ENCODE results near the gene RNF5. TPM values are rescaled to one million over a fixed set of nuclear protein-coding genes. Genes with fewer than 3 reads are reported as not detected.

The RNF5 gene
- polyA plus RNA-seq, 1 experiment, result 40.2 TPM

DNA sequence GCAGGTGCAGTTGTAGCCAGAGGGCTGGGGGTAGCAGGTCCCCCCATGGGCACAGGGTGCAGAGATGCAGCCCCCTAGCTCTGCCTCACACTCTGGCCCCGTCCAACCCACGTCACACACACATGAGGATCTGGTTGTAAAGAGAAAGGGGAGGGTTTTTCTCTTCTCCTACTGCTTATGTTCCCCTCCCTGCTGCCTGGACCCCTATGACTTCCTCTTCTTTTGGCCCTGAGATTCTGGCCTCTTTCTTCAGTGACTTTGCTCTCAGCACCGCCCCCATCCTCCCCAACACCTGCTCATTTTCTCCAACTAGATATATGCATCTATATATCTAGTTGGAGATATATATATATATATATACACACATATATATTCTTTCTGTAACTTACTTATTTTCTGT is 35.9 kb downstream of the RNF5 start:
- POLR2A ChIA-PET, result no interaction called here
- H3K27me3 ChIP-seq (ENCODE audit: control insufficient read depth, insufficient read depth, low read length), result peaks cover 12% of the 10 kb centered on the region
- TF ChIP-seq, protein P1, sequence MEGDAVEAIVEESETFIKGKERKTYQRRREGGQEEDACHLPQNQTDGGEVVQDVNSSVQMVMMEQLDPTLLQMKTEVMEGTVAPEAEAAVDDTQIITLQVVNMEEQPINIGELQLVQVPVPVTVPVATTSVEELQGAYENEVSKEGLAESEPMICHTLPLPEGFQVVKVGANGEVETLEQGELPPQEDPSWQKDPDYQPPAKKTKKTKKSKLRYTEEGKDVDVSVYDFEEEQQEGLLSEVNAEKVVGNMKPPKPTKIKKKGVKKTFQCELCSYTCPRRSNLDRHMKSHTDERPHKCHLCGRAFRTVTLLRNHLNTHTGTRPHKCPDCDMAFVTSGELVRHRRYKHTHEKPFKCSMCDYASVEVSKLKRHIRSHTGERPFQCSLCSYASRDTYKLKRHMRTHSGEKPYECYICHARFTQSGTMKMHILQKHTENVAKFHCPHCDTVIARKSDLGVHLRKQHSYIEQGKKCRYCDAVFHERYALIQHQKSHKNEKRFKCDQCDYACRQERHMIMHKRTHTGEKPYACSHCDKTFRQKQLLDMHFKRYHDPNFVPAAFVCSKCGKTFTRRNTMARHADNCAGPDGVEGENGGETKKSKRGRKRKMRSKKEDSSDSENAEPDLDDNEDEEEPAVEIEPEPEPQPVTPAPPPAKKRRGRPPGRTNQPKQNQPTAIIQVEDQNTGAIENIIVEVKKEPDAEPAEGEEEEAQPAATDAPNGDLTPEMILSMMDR (IDR thresholded peaks at IDR 0.05; ENCODE audit: insufficient read depth, low read depth, low read length), result no peak
- CTCF ChIA-PET, result no interaction called here
- no peaks in the 10 kb centered on the region for H3K36me3 ChIP-seq (ENCODE audit: control insufficient read depth, insufficient read depth, low read length)
- no peak for DNase-seq (ENCODE audit: low read depth)
- H3K4me3 ChIP-seq (ENCODE audit: low read depth, low read length), result no peak overlapping the region

DNA sequence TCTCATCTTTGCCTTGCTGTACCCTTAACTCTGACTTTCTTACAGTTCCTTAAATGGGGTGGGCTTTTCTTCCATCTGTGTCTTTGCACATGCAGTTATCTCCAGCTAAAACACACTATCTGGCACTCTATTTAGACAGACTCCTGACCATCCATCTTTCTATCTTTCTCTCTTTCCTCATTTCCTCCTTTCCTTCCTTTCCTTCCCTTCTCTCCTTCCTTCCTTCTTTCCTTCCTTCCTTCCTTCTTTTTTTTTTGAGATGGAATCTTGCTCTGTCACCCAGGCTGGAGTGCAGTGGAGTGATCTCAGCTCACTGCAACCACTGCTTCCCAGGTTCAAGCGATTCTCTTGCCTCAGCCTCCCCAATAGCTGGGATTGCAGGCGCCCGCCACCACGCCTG is 37.4 kb downstream of the RNF5 start:
- Histone ChIP-seq H3K27me3 (ENCODE audit: control insufficient read depth, insufficient read depth, low read length) (peaks cover 16% of the 10 kb centered on the region), H3K36me3 (ENCODE audit: control insufficient read depth, insufficient read depth, low read length) (no peaks in the 10 kb centered on the region), H3K4me3 (ENCODE audit: low read depth, low read length) (no peak overlapping the region)
- DNase-seq (ENCODE audit: low read depth), result no peak
- CTCF ChIA-PET, result interaction anchor here (1.6 kb wide), 1 partner anchor 30 kb away, joined by 5 read pairs; no protein-coding TSS in a partner anchor
- TF ChIP-seq, protein P1 (IDR thresholded peaks at IDR 0.05; ENCODE audit: insufficient read depth, low read depth, low read length), result no peak
- POLR2A ChIA-PET, result no interaction called here

DNA sequence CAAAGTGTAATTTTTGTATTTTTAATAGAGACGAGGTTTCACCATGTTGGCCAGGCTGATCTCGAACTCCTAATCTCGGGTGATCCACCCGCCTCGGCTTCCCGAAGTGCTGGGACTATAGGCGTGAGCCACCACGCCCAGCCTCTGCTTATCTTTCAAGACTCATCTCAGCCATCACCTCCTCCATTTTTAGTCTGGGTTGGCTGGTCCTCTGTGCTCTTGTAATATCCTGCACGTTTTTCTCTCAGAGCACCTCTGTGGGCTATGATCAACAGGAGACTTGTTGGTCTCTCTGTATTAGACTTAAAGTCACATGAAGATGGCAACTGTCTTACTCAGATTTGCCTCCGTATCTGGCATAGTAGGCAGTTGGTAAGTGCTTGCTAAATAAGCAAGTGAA is 38.1 kb downstream of the RNF5 start:
- TF ChIP-seq, protein P1 (IDR thresholded peaks at IDR 0.05; ENCODE audit: insufficient read depth, low read depth, low read length), result no peak

DNA sequence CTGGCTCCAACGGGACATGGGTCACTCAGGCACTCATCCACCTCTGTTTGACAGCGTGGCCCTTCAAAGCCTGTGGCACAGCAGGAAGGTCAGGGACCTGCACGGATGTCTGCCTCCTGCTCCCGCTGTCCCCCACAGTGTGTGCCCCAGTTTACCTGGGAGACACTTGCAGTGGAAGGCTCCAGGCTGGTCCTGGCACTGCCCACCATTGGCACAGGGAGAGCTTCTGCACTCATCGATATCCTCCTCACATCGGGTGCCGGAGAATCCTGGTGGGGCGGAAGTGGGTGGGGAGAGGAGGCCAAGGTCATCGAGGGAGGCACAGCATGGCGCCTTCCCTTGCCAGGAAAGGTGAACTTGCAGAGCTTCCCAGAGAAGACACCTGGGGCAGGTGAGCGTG is 38.8 kb downstream of the RNF5 start:
- POLR2A ChIA-PET, result no interaction called here
- CTCF ChIA-PET, result no interaction called here
- peaks cover 16% of the 10 kb centered on the region for H3K27me3 ChIP-seq (ENCODE audit: control insufficient read depth, insufficient read depth, low read length)

More for the DNA sequence above, 38.1 kb downstream of the RNF5 start:
- Histone ChIP-seq H3K27me3 (ENCODE audit: control insufficient read depth, insufficient read depth, low read length) (peaks cover 16% of the 10 kb centered on the region), H3K36me3 (ENCODE audit: control insufficient read depth, insufficient read depth, low read length) (no peaks in the 10 kb centered on the region), H3K4me3 (ENCODE audit: low read depth, low read length) (no peak overlapping the region)
- DNase-seq (ENCODE audit: low read depth), result no peak
- ChIA-PET POLR2A (no interaction called here), CTCF (no interaction called here)

DNA sequence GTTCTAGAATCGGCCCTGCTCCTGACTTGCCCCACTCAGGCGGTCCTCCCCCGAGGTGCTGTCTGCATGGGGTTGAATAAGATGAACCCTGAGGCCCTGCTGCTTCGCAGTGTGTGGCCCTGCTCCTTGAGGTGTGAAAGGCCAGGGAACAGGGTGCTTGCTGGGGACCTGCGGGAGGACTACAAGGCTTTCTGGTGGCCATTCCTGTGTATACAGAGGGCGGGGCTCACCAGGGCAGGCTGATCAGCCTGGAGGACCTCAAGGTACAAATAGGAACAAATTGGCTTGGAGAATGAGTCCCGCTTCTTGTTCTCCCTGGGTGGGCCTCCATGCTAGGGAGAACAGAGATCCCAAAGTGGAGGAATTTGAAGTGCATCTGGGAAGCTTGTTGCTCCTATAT is 40.0 kb downstream of the RNF5 start:
- ChIA-PET POLR2A (no interaction called here), CTCF (interaction anchor here (1.0 kb wide), 1 partner anchor 129 kb away, joined by 3 read pairs; no protein-coding TSS in a partner anchor)
- DNase-seq (ENCODE audit: low read depth), result no peak
- H3K4me3 ChIP-seq (ENCODE audit: low read depth, low read length), result no peak overlapping the region
- peaks cover 14% of the 10 kb centered on the region for H3K27me3 ChIP-seq (ENCODE audit: control insufficient read depth, insufficient read depth, low read length)
- TF ChIP-seq, protein P1 (IDR thresholded peaks at IDR 0.05; ENCODE audit: insufficient read depth, low read depth, low read length), result no peak
- H3K36me3 ChIP-seq (ENCODE audit: control insufficient read depth, insufficient read depth, low read length), result no peaks in the 10 kb centered on the region

More for the DNA sequence above, 38.8 kb downstream of the RNF5 start:
- Histone ChIP-seq H3K4me3 (ENCODE audit: low read depth, low read length) (no peak overlapping the region), H3K36me3 (ENCODE audit: control insufficient read depth, insufficient read depth, low read length) (no peaks in the 10 kb centered on the region)
- no peak for DNase-seq (ENCODE audit: low read depth)
- TF ChIP-seq, protein P1 (IDR thresholded peaks at IDR 0.05; ENCODE audit: insufficient read depth, low read depth, low read length), result no peak
